Liver (tissue), 9 donors: ENCODE measurements around the gene DDX4. TPM values are rescaled to one million over a fixed set of nuclear protein-coding genes. Genes with fewer than 3 reads are reported as not detected.
A peak's percentile ranks its signal among the peaks of the same experiment; 100 is the strongest.

Experiments used
- DNase-seq: peaks from one replicate; pipeline ENCODE4 v3.0.0-alpha.2; 2017; ENCODE audit warnings: low spot score
- H3K27ac ChIP-seq, 2 donors: one replicate each; pipeline ENCODE4 v1.7.0; 2013; ENCODE audit warnings: inconsistent platforms in 2 of 2, low read length in 2 of 2, control low read depth in 1 of 2, low read depth in 1 of 2, mild to moderate bottlenecking in 1 of 2
- H3K27me3 ChIP-seq, 4 donors: one replicate each; pipeline versions ENCODE4 v1.6.1 to v1.7.0; 2013; ENCODE audit warnings: low read length in 3 of 4, inconsistent platforms in 1 of 4, mild to moderate bottlenecking in 1 of 4, moderate library complexity in 1 of 4; ENCODE audit not compliant: control insufficient read depth in 4 of 4, insufficient read depth in 4 of 4
- H3K36me3 ChIP-seq, 4 donors: one replicate each; pipeline versions ENCODE4 v1.6.1 to v1.7.0; 2013; ENCODE audit warnings: low read length in 3 of 4, mild to moderate bottlenecking in 3 of 4, low read depth in 1 of 4, moderate library complexity in 1 of 4; ENCODE audit not compliant: control insufficient read depth in 4 of 4, insufficient read depth in 3 of 4
- H3K4me1 ChIP-seq, 4 donors: one replicate each; pipeline versions ENCODE4 v1.6.1 to v1.7.0; 2013; ENCODE audit warnings: low read length in 3 of 4, mild to moderate bottlenecking in 3 of 4, moderate library complexity in 1 of 4; ENCODE audit not compliant: control insufficient read depth in 4 of 4, insufficient read depth in 4 of 4
- H3K4me3 ChIP-seq, 3 donors: one replicate each; pipeline versions ENCODE4 v1.6.1 to v1.7.0; 2013; ENCODE audit warnings: low read length in 3 of 3, control low read depth in 1 of 3, low read depth in 1 of 3, mild to moderate bottlenecking in 1 of 3
- H3K9ac ChIP-seq, 2 donors: one replicate each; pipeline ENCODE4 v1.7.0; 2013; ENCODE audit warnings: low read length in 2 of 2, mild to moderate bottlenecking in 2 of 2, moderate library complexity in 2 of 2, control low read depth in 1 of 2, low read depth in 1 of 2
- H3K9me3 ChIP-seq, 4 donors: one replicate each; pipeline versions ENCODE4 v1.6.1 to v1.7.0; 2013; ENCODE audit warnings: low read length in 3 of 4; ENCODE audit not compliant: control insufficient read depth in 4 of 4
- FOXA2 ChIP-seq: IDR thresholded peaks from 2 replicates; pipeline ENCODE4 v1.6.1; 2016; ENCODE audit warnings: antibody characterized with exemption
- GABPA ChIP-seq, 2 donors: IDR thresholded peaks in 1 of 2; conservative IDR thresholded peaks in 1 of 2; 2 replicates each; pipeline ENCODE4 v1.6.1; 2016; ENCODE audit warnings: antibody characterized with exemption in 2 of 2, mild to moderate bottlenecking in 1 of 2, moderate library complexity in 1 of 2
- HNF4A ChIP-seq, 2 donors: conservative IDR thresholded peaks; 2 replicates each; pipeline ENCODE4 v1.6.1; 2016; ENCODE audit warnings: antibody characterized with exemption in 2 of 2, mild to moderate bottlenecking in 2 of 2
- REST ChIP-seq: IDR thresholded peaks from 2 replicates; pipeline ENCODE4 v1.6.1; 2016; ENCODE audit warnings: antibody characterized with exemption, mild to moderate bottlenecking
- RXRA ChIP-seq, 2 donors: IDR thresholded peaks; 2 replicates each; pipeline ENCODE4 v1.6.1; 2017 to 2018; ENCODE audit warnings: antibody characterized with exemption in 2 of 2, mild to moderate bottlenecking in 1 of 2
- SP1 ChIP-seq: IDR thresholded peaks from 2 replicates; pipeline ENCODE4 v1.6.1; 2018; ENCODE audit warnings: antibody characterized with exemption, mild to moderate bottlenecking
- TAF1 ChIP-seq: conservative IDR thresholded peaks from 2 replicates; pipeline ENCODE4 v1.6.1; 2016; ENCODE audit warnings: antibody characterized with exemption, mild to moderate bottlenecking
- YY1 ChIP-seq: IDR thresholded peaks from 2 replicates; pipeline ENCODE4 v1.6.1; 2016; ENCODE audit warnings: antibody characterized with exemption, mild to moderate bottlenecking
- WGBS: extraction: QIAGEN DNeasy Blood & Tissue Kit; methylation state at CpG from one replicate; pipeline ENCODE4 v1.1.7; 2013; 5-methylcytosine and 5-hydroxymethylcytosine counted together
- polyA plus RNA-seq, 2 donors: library from polyadenylated mRNA; stranded (reverse) in 1 of 2; unstranded in 1 of 2; fragments of 200-250 nt in 1 of 2; fragments of >200 nt in 1 of 2; fragmentation: Nextera tagmentation in 1 of 2; extraction: Ambion mirVana in 1 of 2; gene quantifications; one replicate each; pipeline versions ENCODE4 v1.2.1 to v1.2.3, GENCODE V29; 2013 to 2015
- total RNA-seq, 2 donors: library from RNA; depleted of rRNA; stranded (reverse); fragments of >200 nt; gene quantifications; one replicate each; pipeline ENCODE4 v1.2.3, GENCODE V29; 2014
- TF ChIP-seq, protein P1 (sequence below): IDR thresholded peaks from 2 replicates; pipeline ENCODE4 v1.6.1; 2016; ENCODE audit warnings: antibody characterized with exemption
- TF ChIP-seq, protein P2 (sequence below): IDR thresholded peaks from 2 replicates; pipeline ENCODE4 v1.6.1; 2016; ENCODE audit warnings: antibody characterized with exemption
- donor health status: healthy.
- donor health status: healthy.
- donor health status: healthy.
- donor health status: healthy.
- donor health status: healthy.

The DDX4 gene
- total and polyA plus RNA-seq, 4 donors = not detected

DNA sequence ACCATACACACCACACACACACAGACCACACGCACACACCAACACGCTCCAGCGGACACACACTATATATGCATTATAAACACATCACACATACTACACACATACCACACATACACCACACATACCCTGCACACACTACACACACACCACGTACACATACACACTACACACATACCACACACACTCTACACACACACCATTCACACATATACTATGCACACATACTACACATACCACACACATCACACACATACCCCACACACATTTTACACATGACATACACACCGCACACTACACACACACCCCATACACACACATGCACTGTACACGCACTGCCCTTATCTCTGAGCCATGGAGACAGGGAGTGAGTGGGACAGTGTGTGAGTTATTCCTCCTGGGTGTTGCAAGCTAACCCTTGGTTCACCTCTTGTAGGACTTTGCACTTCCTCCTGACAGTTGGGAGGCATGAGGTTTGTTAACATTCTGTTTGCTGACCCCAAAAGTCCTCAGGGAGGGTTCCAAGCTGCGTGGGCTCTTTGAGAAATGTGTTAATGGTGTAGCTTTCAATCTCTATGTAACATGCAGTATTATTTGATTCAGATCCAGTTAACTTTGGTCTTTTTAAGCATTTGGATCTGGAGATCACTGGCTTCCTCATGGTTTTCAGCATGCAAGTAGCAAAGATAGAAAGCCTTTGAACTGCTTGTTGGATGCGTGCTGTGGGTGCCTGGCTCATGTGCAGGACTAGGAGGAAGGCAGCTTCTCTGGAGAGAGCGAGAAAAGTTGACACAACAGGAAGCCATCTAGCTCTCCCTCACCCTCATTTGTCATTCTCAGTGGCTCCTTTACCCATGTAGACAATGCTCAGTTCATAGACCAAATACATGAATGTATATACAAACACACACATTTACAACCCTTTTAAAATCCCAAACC lies 127.0 kb downstream of the DDX4 start:
- WGBS = 77% methylated on average over 9 of the region's 9 CpGs
- TF ChIP-seq TAF1 (no peak), FOXA2 (no peak), RXRA (IDR thresholded peaks at IDR 0.05) (peak; percentile 24 to 53), SP1 (no peak), HNF4A (conservative IDR thresholded peaks at IDR 0.05) (peak; percentile 56 to 65)
- TF ChIP-seq, protein P1, sequence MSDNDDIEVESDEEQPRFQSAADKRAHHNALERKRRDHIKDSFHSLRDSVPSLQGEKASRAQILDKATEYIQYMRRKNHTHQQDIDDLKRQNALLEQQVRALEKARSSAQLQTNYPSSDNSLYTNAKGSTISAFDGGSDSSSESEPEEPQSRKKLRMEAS = no peak
- TF ChIP-seq, protein P2, sequence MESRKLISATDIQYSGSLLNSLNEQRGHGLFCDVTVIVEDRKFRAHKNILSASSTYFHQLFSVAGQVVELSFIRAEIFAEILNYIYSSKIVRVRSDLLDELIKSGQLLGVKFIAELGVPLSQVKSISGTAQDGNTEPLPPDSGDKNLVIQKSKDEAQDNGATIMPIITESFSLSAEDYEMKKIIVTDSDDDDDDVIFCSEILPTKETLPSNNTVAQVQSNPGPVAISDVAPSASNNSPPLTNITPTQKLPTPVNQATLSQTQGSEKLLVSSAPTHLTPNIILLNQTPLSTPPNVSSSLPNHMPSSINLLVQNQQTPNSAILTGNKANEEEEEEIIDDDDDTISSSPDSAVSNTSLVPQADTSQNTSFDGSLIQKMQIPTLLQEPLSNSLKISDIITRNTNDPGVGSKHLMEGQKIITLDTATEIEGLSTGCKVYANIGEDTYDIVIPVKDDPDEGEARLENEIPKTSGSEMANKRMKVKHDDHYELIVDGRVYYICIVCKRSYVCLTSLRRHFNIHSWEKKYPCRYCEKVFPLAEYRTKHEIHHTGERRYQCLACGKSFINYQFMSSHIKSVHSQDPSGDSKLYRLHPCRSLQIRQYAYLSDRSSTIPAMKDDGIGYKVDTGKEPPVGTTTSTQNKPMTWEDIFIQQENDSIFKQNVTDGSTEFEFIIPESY = no peak
- Histone ChIP-seq H3K4me3 (no peak overlapping the region), H3K4me1 (peaks cover 0 to 6% (median 0%) of the 10 kb centered on the region in 4 donors), H3K9ac (no peak overlapping the region), H3K27ac (no peak overlapping the region), H3K27me3 (no peaks in the 10 kb centered on the region), H3K9me3 (no peaks in the 10 kb centered on the region), H3K36me3 (no peaks in the 10 kb centered on the region)
- DNase-seq = no peak

- Histone ChIP-seq H3K36me3 (no peaks in the 10 kb centered on the region), H3K9me3 (no peaks in the 10 kb centered on the region), H3K4me3 (no peak overlapping the region), H3K4me1 (peaks cover 0 to 6% (median 0%) of the 10 kb centered on the region in 4 donors), H3K9ac (no peak overlapping the region), H3K27me3 (no peaks in the 10 kb centered on the region), H3K27ac (no peak overlapping the region)
- 96% methylated on average over 3 of the region's 3 CpGs for WGBS
- peak; percentile 97 for TF ChIP-seq REST
- TF ChIP-seq SP1 = no peak
- TF ChIP-seq GABPA (IDR thresholded peaks at IDR 0.05 in 1 of 2, conservative IDR thresholded peaks at IDR 0.05 in 1 of 2) = no peak
- TF ChIP-seq, protein P2 = no peak
- no peak for TF ChIP-seq YY1
- DNase-seq = no peak
Observed at GRCh38 chr5:55865831-55866230, 128.0 kb downstream of the DDX4 start.
